ENCODE results near the gene BAHCC1. TPM values are rescaled to one million over a fixed set of nuclear protein-coding genes. Genes with fewer than 3 reads are reported as not detected.
A peak's percentile ranks its signal among the peaks of the same experiment; 100 is the strongest.

BAHCC1 gene
- total and polyA plus RNA-seq, 11 donors, result 6.0 to 19.6 (median 8.9) TPM

- H3K36me3 ChIP-seq, result no peaks in the 10 kb centered on the region
- 57 to 86% (median 77%) methylated on average over 9 to 11 of the region's 11 CpGs for WGBS, 4 donors
- intact Hi-C loops (cut with DNase I), result loop anchor here in 2 of 10 donors (5.0 kb wide), 2 partner anchors 44 to 54 kb away; no protein-coding TSS in a partner anchor
- H3K4me3 ChIP-seq, result no peak overlapping the region
- H3K4me1 ChIP-seq, result peaks cover 19 to 59% (median 49%) of the 10 kb centered on the region in 12 donors
- DNase-seq, result no peak
- TF ChIP-seq CTCF (IDR thresholded peaks at IDR 0.05) (no peak), POLR2A (IDR thresholded peaks at IDR 0.05) (no peak)
- H3K9me3 ChIP-seq, result no peaks in the 10 kb centered on the region
- no peak for ATAC-seq
- H3K27me3 ChIP-seq, result peaks cover 0 to 26% (median 0%) of the 10 kb centered on the region in 9 donors
- no peak overlapping the region for H3K27ac ChIP-seq
Observed at GRCh38 chr17:81428516-81428915, 33.3 kb downstream of the BAHCC1 start.

- DNase-seq, result peak; percentile 75 to 88 (median 84)
- H3K27me3 ChIP-seq, result peaks cover 0 to 26% (median 0%) of the 10 kb centered on the region in 9 donors
- peaks cover 16 to 59% (median 46%) of the 10 kb centered on the region in 12 donors for H3K4me1 ChIP-seq
- peak; percentile 69 to 85 (median 75) for ATAC-seq
- H3K4me3 ChIP-seq, result peak overlapping the region in 8 of 12 donors; percentile 1 to 32 (median 8)
- intact Hi-C loops (cut with DNase I), result loop anchor here in 2 of 10 donors (5.0 kb wide), 2 partner anchors 43 to 53 kb away; no protein-coding TSS in a partner anchor
- H3K9me3 ChIP-seq, result no peaks in the 10 kb centered on the region
- H3K36me3 ChIP-seq, result no peaks in the 10 kb centered on the region
- H3K27ac ChIP-seq, result peak overlapping the region in 2 of 12 donors; percentile 13 to 15
- 25 to 73% (median 29%) methylated on average over 15 to 41 of the region's 41 CpGs for whole genome bisulfite sequencing, 4 donors
- TF ChIP-seq POLR2A (IDR thresholded peaks at IDR 0.05), result no peak
- TF ChIP-seq CTCF (IDR thresholded peaks at IDR 0.05), result no peak
Observed at GRCh38 chr17:81428948-81429774, 33.9 kb downstream of the BAHCC1 start.

GRCh38 chr17:81429821-81430551 lies 34.7 kb downstream of the BAHCC1 start:
- intact Hi-C loops (cut with DNase I), result loop anchor here in 2 of 10 donors (5.0 kb wide), 2 partner anchors 42 to 52 kb away; no protein-coding TSS in a partner anchor

More at GRCh38 chr17:81429821-81430551, 34.7 kb downstream of the BAHCC1 start:
- 17 to 40% (median 27%) methylated on average over 7 to 30 of the region's 30 CpGs for WGBS, 4 donors
- ATAC-seq, result peak in 3 of 4 donors; percentile 11 to 32 (median 11)
- Histone ChIP-seq H3K4me1 (peaks cover 16 to 64% (median 50%) of the 10 kb centered on the region in 12 donors), H3K36me3 (no peaks in the 10 kb centered on the region), H3K9me3 (no peaks in the 10 kb centered on the region), H3K27me3 (peaks cover 0 to 26% (median 0%) of the 10 kb centered on the region in 9 donors), H3K4me3 (peak overlapping the region in 7 of 12 donors; percentile 3 to 32 (median 8)), H3K27ac (peak overlapping the region in 2 of 12 donors; percentile 13 to 15)
- DNase-seq, result peak in 1 of 5 donors; percentile 59
- TF ChIP-seq POLR2A (IDR thresholded peaks at IDR 0.05) (no peak), CTCF (IDR thresholded peaks at IDR 0.05) (peak in 10 of 12 donors; percentile 16 to 45 (median 32))
